Left ventricle myocardium inferior (tissue), 1 donor: ENCODE results near the gene GPR17. TPM values are rescaled to one million over a fixed set of nuclear protein-coding genes. Genes with fewer than 3 reads are reported as not detected.

Source experiments
- DNase-seq: peaks from one replicate; pipeline ENCODE4 v3.0.0-alpha.2; 2020
- H3K27ac ChIP-seq: fragments of 200-600 bp; replicated peaks from 2 replicates; pipeline ENCODE4 v1.8.0; 2021
- H3K27me3 ChIP-seq: fragments of 200-600 bp; 2 replicates; pipeline ENCODE4 v1.8.0; 2021; ENCODE audit warnings: low read depth
- H3K36me3 ChIP-seq: fragments of 200-600 bp; 2 replicates; pipeline ENCODE4 v1.8.0; 2021
- H3K4me1 ChIP-seq: fragments of 200-600 bp; 2 replicates; pipeline ENCODE4 v1.8.0; 2021
- H3K4me3 ChIP-seq: fragments of 200-600 bp; 2 replicates; pipeline ENCODE4 v1.8.0; 2021; ENCODE audit warnings: mild to moderate bottlenecking, moderate library complexity
- H3K9me3 ChIP-seq: fragments of 200-600 bp; replicated peaks from 2 replicates; pipeline ENCODE4 v1.8.0; 2021
- CTCF ChIP-seq: fragments of 200-600 bp; IDR thresholded peaks from 2 replicates; pipeline ENCODE4 v1.8.0; 2021; ENCODE audit warnings: antibody characterized with exemption, mild to moderate bottlenecking, borderline replicate concordance
- intact Hi-C: fragments of 100-400 bp; cut with micrococcal nuclease; formaldehyde crosslinking; loops from one replicate; pipeline ENCODE4 v1.11.0; 2022
- total RNA-seq: library from RNA; stranded (reverse); fragmentation: NEBNext Ultra II Directional; extraction: Animal tissue kit (Norgen Biotek cat#: 25700); gene quantifications from one replicate; pipeline ENCODE4 v1.2.1, GENCODE V29; 2021
- donor health status: DM: no; HTN: yes; CAD: no; lungs with severe emphysema.

GPR17 gene
- total RNA-seq, 1 donor from 2014 or later: 0.16 TPM

- DNase-seq: no peak
- intact Hi-C loops: no loop called here
- Histone ChIP-seq H3K4me3 (peak overlapping the region; percentile 28), H3K27me3 (peaks cover 7% of the 10 kb centered on the region), H3K4me1 (peaks cover 97% of the 10 kb centered on the region), H3K27ac (peak overlapping the region; percentile 99), H3K36me3 (peaks cover 38% of the 10 kb centered on the region), H3K9me3 (no peaks in the 10 kb centered on the region)
- TF ChIP-seq CTCF: no peak
These were observed 14.3 kb downstream of the GPR17 start for GRCh38 chr2:127660291-127660578.

GRCh38 chr2:127661072-127661649 lies 15.2 kb downstream of the GPR17 start:
- Histone ChIP-seq H3K4me3 (peak overlapping the region; percentile 28), H3K27me3 (peaks cover 7% of the 10 kb centered on the region), H3K36me3 (peaks cover 34% of the 10 kb centered on the region), H3K9me3 (no peaks in the 10 kb centered on the region), H3K27ac (peak overlapping the region; percentile 99), H3K4me1 (peaks cover 97% of the 10 kb centered on the region)
- no peak for TF ChIP-seq CTCF
- intact Hi-C loops: no loop called here
- no peak for DNase-seq

- Histone ChIP-seq H3K9me3 (no peaks in the 10 kb centered on the region), H3K4me3 (peak overlapping the region; percentile 28), H3K27me3 (peaks cover 7% of the 10 kb centered on the region), H3K4me1 (peaks cover 97% of the 10 kb centered on the region), H3K36me3 (peaks cover 28% of the 10 kb centered on the region), H3K27ac (peak overlapping the region; percentile 99)
- peak; percentile 49 for TF ChIP-seq CTCF
- intact Hi-C loops: no loop called here
- no peak for DNase-seq
These were observed 16.1 kb downstream of the GPR17 start for GRCh38 chr2:127661949-127662510.

DNA sequence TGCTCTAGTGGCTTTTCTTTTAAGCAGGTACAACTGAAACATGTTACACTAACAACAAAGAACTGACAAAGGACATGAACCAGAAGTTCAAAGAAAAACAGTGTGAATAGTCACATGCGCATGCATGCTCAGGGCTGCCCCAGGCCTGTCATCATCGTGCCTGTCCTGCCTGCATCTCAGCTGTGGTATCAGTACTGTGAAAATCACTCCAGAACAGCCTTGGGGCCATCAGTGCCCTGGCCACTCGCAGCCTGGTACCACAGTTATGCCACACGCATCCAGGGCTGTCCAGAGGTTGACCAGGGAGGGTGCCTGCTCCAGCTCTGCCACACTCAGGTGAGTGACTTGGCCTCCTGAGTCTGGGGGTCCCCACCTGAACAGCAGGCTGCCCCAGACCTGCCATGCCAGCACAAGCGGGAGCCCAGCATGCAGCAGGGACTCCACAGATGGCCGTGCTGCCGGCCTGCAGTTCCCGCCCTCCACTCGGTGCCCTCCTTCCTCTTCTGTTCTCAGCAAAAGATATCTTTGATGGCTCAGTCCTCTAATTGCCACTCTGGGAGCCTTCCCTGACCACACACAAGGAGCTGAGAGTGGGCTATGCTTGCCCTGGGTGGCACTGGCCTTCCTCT lies 17.1 kb downstream of the GPR17 start:
- Histone ChIP-seq H3K4me1 (peaks cover 97% of the 10 kb centered on the region), H3K27ac (peak overlapping the region; percentile 99), H3K4me3 (peak overlapping the region; percentile 62), H3K9me3 (peaks cover 2% of the 10 kb centered on the region), H3K36me3 (peaks cover 18% of the 10 kb centered on the region), H3K27me3 (peaks cover 7% of the 10 kb centered on the region)
- TF ChIP-seq CTCF: no peak
- no peak for DNase-seq
- intact Hi-C loops: no loop called here

- intact Hi-C loops: no loop called here
- Histone ChIP-seq H3K36me3 (peaks cover 12% of the 10 kb centered on the region), H3K27ac (peak overlapping the region; percentile 99), H3K9me3 (peaks cover 3% of the 10 kb centered on the region), H3K27me3 (peaks cover 7% of the 10 kb centered on the region), H3K4me1 (peaks cover 97% of the 10 kb centered on the region), H3K4me3 (peak overlapping the region; percentile 62)
- TF ChIP-seq CTCF: no peak
- no peak for DNase-seq
These were observed 17.7 kb downstream of the GPR17 start for GRCh38 chr2:127663566-127664064.
